NOMO-1 treated with DMSO at 0.1 percent for 48 hours (cell line): ENCODE measurements around the gene ASXL1.
"Not testable (repeated sequence)": the region's sequence is repeated elsewhere in the genome, so short reads cannot be mapped to it uniquely, and the experiment has no call there.

ENCODE experiments used
- DNase-seq: peaks from one replicate; lab custom pipeline; 2025; ENCODE audit not compliant: unreplicated experiment; lab: John Stamatoyannopoulos, UW

Gene ASXL1

DNA sequence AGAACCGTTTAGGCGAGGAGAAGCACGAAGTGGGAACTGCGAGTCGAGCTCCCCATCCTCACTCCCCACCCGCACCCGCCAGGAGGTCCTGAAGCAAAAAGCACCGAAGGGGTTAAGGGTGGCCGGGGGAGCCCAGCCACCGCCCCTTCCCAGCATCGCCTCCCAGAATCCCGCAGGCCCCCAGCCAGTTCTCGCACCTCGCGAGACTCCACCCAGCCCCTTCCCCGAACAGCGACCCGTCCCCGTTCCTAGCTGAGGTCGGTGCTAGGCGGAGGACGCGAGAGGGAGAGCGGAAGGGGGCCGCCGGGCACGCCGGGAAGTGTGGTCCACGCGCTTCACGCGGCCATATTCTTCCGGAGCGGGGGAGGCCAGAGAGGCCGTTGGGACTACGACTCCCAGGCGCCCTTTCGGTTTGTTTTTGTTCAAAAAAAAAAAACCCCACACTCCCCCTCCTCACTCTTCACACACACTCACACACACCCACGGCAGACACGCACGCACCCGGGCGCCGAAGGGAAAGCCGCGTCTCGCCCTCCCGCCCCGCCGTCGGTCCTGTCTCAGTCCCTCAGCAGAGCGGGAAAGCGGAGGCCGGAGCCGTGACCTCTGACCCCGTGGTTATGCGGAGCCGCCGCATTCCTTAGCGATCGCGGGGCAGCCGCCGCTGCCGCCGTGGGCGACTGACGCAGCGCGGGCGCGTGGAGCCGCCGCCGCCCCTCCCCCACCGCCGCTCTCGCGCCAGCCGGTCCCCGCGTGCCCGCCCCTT, at the start of gene ASXL1:
ASXL1 (plus strand) TSS at position 463 of the 763 bp plus-strand sequence. CDS start 445 bp downstream, outside the sequence.
- DNase-seq: peak; percentile 96

DNA sequence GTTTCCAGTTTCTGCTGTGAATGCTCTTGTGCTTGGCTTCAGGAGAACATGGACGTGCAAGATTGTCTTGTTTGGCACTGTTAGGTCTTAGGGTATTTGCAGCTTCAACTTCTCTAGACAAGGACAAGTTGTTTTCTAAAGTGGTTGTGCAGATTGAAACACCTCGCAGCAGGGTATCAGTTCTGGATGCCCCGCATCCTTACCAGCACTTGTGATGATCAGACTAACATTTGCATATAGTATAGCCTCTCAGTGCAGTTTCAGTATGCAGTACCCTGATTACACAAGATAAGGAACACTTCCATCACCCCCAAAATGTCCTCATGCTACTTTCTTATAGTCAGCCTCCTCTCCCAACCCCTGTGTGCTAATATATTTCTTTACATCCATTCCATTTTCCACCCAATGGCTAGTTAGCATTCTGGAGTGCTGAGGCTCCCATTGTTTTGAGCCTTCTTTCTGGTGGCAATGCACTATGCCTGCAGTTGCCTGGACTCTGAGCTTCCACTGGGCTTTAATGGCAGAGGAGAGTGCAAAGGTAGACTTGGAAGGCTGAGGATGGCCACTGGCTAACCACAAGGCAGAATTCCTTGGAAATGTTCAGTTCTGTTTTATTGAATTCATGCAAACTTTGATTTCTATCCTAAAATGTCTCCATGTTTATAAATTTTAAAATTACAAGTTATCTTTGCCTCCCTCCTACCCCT, 45.3 kb upstream of the ASXL1 start:
- no peak for DNase-seq

DNA sequence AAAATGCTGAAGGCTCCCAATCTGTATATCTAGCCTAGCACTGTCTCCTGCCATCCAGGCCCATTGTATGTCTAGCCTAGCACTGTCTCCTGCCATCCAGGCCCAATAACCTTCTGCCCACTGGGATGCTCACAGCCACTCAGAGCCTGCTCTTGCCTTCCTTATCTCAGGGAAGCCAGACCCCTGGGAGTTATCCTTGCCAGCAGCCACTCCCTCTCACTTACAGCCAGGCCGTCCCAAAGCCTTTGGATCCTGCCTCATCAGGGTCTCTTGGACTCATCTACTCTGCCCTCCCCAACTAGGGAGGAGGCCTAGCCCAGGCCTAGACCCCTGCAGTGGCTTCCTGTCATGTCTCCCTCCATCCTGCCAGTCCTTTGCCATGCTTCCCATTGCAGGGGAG, 43.4 kb upstream of the ASXL1 start:
- DNase-seq: no peak

DNA sequence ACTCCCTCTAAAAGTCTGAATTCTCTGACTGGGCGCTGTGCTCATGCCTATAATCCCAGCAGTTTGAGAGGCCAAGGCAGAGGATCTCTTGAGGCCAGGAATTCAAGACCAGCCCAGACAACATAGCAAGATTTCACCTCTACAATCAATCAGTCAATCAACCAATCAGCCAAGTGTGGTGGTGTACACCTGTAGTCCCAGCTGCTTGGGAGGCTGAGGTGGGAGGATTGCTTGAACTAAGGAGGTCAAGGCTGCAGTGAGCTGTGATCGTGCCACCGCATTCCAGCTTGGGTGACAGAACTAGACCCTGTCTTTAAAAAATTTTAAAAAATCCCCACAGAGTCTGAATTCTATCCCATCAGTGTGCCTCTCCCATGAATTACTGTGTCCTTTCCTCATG, 42.7 kb upstream of the ASXL1 start:
- DNase-seq: no peak

DNA sequence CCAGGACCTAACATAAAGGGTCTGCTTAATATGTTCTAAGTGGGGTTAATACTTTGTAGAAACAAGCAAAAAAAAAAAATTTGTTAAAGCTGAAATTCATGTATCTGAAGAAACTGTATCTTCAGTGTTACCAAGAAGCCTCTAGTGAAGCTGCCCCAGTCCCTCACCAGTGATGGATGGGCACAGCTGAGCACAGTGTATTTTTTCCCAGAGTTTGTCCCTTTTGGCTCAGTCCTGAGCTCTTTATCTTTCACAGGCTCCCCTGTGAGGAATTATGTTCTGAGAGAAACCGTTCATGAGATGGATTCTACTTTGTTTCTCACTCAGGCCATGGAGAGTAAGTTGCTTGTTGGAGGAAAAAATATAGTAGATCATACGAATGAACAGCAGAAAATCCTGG, 42.2 kb upstream of the ASXL1 start:
- DNase-seq: no peak

DNA sequence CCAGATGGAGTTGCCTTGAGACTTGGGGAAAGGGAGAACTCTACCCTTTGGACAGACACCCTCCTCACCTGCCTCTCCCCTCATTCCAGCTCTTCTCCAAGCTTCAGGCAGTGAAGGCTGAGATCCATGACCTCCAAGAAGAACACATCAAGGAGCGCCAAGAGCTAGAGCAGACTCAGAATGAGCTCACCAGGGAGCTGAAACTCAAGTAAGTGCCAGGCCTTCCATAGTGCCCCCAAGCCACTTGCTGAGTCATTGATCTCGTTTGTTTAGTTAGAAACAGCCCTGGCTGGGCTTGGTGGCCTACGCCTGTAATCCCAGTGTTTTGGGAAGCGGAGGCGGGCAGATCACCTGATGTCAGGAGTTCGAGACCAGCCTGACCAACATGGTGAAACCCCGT, 41.5 kb upstream of the ASXL1 start:
- DNase-seq: no peak

DNA sequence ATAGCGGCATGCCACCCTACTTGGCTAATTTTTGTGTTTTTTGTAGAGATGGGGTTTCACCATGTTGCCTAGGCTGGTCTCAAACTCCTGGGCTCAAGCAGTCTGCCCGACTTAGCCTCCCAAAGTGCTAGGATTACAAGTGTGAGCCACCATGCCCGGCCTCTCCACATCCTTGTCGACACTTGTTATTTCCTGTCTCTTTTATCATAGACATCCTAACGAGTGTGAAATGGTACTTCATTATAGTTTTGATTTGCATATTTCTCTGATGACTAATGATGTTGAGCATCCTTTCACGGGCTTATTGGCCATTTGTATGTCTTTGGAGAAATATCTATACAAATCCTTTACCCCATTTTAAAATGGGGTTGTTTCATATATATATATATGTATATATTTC, 39.0 kb upstream of the ASXL1 start:
- no peak for DNase-seq

DNA sequence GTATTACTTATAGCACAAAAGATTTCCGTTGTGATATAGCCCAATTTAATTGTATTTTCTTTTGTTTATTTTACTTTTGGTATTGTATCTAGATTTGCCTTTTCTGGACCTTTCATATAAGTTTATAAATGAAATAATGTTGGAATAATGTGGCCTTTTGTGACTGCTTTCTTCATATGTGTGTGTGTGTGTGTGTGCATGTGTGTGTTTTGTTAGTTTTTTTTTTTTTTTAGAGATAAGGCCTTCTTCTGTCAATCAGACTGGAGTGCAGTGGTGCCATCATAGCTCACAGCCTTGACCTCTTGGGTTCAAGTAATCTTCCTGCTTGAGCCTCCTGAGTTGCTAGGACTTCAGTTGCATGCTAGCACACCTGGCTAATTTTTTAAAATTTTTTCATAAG, 37.8 kb upstream of the ASXL1 start:
- no peak for DNase-seq

DNA sequence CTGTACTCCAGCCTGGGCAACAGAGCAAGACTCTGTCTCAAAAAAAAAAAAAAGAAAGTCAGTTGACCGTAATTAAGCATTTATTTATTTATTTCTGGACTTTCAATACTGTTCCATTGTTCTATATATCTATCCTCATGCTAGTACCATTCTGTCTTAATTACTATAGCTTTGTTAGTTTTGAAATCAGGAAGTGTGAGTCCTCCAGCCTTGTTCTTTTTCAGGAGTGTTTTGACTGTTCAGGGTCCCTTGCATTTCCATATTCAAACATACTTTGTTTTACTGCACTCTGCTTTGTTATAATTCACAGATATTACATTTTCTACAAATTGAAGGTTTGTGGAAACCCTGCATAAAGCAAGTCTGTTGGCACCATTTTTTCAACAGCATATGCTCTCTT, 36.7 kb upstream of the ASXL1 start:
- peak; percentile 19 for DNase-seq

DNA sequence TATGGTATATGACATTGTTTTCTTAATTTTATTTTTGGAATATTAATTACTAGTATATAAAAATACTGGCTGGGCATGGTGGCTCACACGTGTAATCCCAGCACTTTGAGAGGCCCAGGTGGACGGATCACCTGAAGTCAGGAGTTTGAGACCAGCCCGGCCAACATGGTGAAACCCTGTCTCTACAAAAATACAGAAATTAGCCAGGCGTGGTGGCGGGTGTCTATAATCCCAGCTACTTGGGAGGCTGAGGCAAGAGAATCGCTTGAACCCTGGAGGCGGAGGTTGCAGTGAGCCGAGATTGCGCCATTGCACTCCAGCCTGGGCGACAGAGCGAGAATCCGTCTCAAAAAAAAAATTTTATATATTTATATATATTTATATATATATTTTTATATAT, 35.9 kb upstream of the ASXL1 start:
- DNase-seq: not testable (repeated sequence)

DNA sequence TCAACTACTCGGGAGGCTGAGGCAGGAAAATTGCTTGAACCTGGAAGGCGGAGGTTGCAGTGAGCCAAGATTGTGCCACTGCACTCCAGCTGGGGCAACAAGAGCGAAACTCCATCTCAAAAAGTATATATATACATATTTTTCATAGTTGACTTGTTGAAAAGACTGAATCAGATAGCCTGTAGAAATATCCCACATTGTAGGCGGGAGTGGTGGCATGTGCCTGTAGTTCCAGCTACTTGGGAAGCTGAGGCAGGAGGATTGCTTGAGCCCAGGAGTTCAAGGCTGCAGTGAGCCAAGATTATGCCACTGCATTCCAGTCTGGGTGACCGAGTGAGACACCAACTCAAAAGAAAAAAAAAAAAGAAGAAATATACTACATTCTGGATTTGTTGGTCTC, 34.4 kb upstream of the ASXL1 start:
- not testable (repeated sequence) for DNase-seq

DNA sequence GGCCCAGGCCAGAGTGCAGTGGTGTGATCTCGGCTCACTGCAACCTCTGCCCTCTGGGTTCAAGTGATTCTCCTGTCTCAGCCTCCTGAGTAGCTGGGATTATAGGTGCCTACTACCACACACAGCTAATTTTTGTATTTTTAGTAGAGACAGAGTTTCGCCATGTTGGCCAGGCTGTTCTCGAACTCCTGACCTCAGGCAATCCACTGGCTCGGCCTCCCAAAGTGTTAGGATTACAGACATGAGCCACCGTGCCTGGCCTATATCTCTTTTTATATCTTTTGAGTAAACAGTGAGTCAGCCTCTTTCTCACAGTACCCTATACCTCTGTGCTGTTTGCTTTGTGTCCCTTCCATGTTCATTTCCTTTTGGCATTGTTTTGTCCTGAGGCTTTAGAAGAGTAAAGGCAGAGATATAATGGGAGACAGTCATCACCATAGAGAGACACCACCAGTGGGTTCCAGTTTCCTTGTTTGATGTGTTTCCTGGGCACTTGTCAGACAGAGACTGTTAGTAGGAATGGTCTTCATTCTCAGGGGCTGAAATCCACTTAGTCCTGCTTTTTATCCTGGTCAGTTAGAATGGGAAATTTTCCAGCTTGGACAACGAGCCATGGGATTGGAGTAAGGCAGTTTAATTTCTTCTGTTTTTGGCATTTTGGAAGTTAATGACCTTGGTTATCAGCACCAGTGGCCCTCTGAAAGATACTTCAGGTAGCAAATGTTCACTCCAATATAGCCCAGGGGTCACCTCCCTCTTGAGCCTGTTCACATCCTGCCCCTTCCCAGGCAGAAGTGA, 32.2 kb upstream of the ASXL1 start:
- no peak for DNase-seq

DNA sequence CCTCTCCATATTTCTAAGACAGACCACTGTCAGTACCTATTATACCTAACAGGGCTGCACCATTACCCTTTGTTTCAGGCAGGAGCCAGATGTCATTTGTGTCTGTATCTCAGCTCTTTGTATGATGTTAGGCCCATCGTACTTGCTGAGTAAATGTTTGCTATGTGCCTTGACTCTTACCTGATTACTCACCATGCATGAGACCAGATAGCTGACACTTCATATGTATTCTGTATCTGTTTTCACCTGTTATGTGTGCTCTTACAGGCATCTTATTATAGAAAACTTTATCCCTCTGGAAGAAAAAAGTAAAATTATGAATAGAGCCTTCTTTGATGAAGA, 31.7 kb upstream of the ASXL1 start:
- no peak for DNase-seq

DNA sequence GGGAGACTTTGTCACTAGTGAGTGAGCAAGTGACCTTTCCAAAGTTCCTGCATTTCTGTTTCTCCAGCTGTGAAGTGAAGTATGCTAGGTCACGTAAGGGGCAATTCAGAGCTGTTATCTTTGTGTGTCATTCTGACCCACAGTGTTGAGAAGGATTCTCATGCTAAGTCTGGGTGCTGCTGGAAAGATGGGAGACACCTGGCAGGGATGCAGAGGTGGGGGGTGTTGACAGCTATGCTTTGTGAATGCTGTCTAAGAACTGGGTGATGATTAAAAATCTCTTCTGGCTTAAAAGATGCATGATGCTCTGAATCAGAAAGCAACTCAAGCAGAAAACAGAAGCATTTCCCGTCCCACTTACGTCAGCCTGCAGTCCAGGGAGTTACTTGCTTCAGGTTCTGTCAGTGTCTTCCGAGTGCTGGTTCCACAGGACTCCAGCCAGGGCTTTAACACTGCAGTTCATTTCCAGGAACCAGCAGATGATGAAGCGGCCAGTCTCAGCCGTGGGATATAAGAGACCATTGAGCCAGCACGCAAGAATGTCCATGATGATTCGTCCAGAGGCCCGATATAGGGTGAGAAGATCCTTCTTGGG, 30.9 kb upstream of the ASXL1 start:
- DNase-seq: no peak

DNA sequence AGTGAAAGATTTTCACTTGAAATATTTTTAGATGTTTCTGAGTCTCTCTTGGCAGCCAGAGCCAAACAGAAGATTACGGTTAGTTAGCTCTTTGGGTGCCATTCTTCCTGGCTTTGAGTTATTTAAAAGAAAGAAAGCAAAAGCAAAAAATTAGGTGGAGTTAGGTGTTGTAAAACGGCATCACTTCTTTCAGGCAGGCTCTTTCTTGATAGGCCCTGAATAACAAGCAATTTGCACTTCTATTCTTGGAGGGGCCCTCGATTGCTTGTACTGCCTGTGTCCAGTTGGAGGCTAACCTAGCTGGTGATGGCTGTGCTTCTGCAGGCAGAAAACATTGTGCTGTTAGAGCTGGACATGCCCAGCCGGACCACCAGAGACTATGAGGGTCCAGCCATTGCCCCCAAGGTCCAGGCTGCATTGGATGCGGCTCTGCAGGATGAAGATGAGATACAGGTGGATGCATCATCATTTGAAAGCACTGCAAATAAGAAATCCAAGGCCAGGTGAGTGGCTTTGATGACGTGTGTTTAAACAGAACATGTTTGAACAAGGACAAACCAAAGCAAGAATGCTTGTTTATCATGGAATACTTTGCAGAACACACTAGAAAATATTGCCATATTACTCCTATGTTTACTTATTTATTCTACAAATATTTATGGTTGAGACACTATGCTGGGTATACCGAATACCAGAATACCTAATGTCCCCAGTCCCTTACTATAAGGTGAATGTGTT, 28.1 kb upstream of the ASXL1 start:
- DNase-seq: no peak

DNA sequence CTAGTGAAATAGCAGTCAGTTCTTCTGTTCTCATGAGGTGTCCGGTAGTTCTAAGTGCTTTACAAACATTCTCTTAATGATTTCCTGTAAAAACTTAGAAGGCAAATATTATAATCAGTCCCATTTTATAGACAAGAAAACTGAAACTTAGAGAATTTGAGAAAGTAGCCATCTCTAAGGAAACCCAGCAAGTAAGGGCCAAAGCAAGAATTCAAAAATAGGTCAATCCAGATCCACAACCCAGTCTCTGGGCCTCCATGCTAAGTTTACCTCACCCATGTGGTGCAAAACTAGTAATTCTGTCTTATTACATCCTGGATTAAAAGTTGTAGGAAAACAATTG, 27.6 kb upstream of the ASXL1 start:
- no peak for DNase-seq

DNA sequence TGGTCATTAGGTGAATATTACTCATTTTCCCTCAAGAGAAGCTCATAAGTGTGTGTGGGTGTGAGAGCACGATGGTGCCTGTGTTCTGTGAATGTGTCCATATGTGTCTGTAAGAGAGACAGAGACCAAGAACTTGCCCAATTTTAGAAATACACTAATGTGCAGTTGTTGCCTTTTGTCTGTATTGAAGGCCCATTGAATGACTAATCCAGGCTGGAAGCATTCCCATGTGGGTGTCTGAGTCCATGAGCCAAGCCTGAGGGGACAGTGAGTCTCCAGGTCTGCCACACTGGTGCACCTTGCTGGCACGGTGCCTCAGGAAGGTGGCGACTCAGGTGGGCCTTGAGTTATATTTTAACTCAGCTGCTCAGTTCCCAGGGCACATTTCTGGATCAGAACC, 25.5 kb upstream of the ASXL1 start:
- no peak for DNase-seq

DNA sequence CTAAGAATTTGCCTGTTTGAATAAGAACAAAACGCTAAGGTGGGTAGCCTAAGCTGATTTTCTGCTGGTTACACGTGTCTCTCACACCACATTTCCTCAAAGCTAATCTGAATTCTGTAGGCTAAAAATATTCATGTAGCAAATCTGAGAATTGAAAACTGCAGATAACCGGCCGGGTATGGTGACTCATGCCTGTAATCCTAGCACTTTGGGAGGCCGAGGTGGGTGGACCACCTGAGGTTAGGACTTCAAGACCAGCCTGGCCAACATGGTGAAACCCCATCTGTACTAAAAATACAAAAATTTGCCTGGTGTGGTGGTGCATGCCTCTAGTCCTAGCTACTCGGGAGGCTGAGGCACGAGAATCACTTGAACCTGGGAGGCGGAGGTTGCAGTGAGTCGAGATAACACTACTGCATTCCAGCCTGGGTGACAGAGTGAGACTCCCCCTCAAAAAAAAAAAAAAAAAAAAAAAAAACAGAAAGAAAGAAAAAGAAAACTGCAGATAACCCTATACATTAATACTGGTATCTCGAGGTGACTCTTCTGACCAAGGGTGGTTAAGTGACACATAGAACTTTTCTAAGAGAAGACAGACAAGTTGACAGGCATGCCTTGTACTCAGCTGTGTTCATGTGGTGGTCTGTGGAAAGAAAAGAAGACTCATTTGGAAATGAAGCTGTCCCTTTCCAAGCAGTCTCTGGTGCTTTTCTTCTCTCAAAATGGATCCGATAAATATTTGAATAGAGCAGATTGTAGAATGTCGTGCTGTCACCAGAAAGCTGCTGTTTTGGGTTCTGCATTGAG, 24.7 kb upstream of the ASXL1 start:
- DNase-seq: no peak

DNA sequence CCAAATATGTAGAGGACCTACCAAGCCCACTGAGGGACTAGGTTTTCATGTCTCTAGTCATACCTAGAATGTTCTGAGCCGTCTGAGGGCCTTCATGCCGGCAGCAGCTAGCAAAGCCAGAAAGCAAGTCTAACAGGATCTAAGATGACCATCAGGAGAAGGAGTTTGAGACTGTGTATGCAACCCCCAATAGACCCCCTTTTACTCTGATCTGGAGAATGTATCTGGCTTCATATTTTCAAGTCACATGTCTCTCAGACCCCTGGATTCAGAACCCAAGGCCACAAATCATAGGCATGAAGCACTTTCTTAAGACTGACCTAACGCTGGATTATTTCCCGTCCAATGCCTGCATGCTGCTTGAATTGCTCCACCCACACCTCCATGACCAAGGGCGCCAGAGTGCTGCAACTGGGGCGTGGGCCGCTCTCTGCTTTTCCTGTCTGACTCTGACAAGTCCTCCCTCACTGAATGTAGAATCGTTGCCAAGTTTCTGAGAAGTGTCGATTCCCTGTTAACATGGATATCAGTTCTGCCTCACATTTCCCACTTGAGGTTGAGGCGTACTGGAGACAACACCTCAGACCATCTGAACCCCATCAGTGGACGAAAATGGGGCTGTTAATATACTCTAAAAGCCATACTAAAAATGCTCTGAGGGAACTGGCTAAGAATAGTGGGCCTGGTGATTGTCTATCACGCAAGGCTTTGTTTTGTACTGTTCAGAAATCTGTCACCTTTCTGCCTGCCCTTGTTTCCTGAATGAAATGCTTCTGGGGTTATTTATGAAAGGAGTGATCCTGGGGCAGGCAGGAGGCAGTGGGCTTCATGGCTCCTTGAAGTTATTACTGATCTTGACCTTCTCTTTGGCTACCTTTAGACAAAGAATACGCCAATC, 23.9 kb upstream of the ASXL1 start:
- no peak for DNase-seq
